Adrenal gland (tissue), 5 donors: Measurements from ENCODE around the gene ASB18.

Experiments
- CTCF ChIP-seq, 6 experiments: fragments of 450-650 bp in 4 of 6; fragments of 200-600 bp in 2 of 6; sonication (generic) in 1 of 6; IDR thresholded peaks; 1 replicate in 5 of 6; 2 replicates in 1 of 6; pipeline versions ENCODE4 v1.5.1 to v1.8.0; 2016 to 2021; ENCODE audit warnings: antibody characterized with exemption in 6 of 6, mild to moderate bottlenecking in 2 of 6, moderate library complexity in 1 of 6
- POLR2A ChIP-seq, 2 donors: fragments of 450-650 bp; IDR thresholded peaks; one replicate each; pipeline ENCODE4 v1.6.1; 2017; ENCODE audit warnings: antibody characterized with exemption in 2 of 2, mild to moderate bottlenecking in 2 of 2, moderate library complexity in 1 of 2
- donor health status: DM: no; HTN: no; CAD: no.

DNA sequence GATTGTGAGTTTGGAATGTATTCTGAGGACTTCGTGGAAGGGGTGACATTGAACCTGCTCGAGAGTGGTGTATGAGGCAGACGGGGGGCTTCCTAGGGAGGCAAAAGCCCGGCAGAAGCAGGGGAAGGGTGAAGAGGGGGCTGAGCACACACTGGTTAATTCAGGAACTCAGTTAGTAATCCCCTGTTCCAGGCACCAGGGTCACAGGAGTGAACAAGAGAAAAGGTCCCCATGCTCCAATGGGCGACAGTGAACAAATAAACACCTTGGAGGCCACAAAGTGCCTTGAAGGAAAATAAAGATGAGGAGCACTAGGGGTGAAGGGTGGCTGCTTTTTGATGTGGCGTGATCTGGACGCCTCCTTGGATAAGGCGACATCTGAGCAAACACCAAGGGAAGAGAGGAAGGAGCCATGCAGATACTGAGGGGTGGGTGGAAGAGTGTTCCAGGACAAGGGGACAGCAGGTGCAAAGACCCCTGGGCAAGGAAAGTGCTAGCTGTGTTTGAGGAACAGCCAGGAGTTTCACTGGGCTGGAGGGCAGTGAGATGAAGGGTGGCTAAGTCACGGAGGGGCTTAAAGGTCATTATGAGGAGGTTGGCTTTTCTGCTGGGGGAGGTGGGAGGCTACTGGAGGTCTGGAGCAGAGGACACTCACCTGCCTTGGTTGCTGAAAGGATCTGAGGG, 26.7 kb upstream of the ASB18 start:
- TF ChIP-seq POLR2A (IDR thresholded peaks at IDR 0.05): no peak
- no peak for TF ChIP-seq CTCF (IDR thresholded peaks at IDR 0.05)
